Epithelial cell of proximal tubule (primary cell): ENCODE results near the gene C1orf210. TPM values are rescaled to one million over a fixed set of nuclear protein-coding genes. Genes with fewer than 3 reads are reported as not detected.

Experiments used
- DNase-seq: peaks from one replicate; pipeline ENCODE4 v3.0.0-alpha.2; 2011; ENCODE audit warnings: low read depth
- H3K4me3 ChIP-seq: 2 replicates; pipeline ENCODE4 v1.5.1; 2011; ENCODE audit warnings: low read depth, mild to moderate bottlenecking, low read length
- CTCF ChIP-seq: conservative IDR thresholded peaks from 2 replicates; pipeline ENCODE4 v1.5.1; 2012; ENCODE audit warnings: low read depth, mild to moderate bottlenecking, low read length
- total RNA-seq: library from RNA; depleted of rRNA; stranded (reverse); fragments of >200 nt; gene quantifications from 2 replicates; pipeline ENCODE4 v1.2.3, GENCODE V29; 2015

The C1orf210 gene
- total RNA-seq, 1 donor from 2014 or later, result 0.29 TPM

- no peak for TF ChIP-seq CTCF
- H3K4me3 ChIP-seq, result peak overlapping the region; percentile 12
- DNase-seq, result no peak
Measured at GRCh38 chr1:43270421-43271095, 14.8 kb downstream of the C1orf210 start.

DNA sequence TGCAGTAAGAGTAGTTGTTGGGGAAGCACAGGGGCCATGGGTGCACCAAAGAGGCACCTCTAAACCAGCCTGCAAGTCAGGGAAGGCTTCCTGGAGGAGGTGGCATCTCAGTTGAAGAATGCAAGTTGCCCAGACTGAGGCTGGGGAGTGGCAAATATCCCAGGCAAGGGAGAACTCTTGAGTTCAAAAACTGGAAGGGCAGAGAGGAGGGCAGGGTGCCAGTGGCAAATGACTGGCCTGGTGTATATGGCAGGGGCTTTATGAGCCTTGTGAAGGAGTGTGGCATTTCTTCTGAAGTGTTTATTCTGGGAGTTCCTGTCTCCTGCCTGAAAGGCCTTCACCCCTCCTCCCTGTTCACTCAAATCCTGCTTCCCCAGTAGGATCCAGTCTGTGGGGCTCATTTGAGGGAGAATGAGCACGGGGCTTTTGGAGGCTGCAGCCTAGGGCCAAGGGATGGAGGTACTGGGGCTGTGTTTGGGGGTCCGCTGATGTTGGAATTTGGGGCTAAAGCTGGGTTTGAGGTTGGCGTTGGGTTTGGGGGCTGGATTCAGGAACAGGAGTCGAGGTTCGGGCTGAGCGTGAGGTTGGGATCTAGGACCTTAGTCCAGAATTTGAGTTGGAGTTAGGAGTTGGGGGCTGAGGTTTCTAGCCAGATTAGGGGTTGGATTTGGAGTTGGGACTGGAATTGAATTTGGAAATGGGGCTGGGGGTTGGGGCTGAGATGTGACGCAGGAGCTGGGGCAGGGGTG is 15.6 kb downstream of the C1orf210 start, which contains the start of gene TMEM125:
TSS of gene TMEM125 (plus strand) at position 357 of the 749 bp plus-strand sequence. CDS start 2,740 bp downstream, outside the sequence.
- no peak for TF ChIP-seq CTCF
- DNase-seq, result no peak
- H3K4me3 ChIP-seq, result peak within 1 kb of the TSS; percentile 12

DNA sequence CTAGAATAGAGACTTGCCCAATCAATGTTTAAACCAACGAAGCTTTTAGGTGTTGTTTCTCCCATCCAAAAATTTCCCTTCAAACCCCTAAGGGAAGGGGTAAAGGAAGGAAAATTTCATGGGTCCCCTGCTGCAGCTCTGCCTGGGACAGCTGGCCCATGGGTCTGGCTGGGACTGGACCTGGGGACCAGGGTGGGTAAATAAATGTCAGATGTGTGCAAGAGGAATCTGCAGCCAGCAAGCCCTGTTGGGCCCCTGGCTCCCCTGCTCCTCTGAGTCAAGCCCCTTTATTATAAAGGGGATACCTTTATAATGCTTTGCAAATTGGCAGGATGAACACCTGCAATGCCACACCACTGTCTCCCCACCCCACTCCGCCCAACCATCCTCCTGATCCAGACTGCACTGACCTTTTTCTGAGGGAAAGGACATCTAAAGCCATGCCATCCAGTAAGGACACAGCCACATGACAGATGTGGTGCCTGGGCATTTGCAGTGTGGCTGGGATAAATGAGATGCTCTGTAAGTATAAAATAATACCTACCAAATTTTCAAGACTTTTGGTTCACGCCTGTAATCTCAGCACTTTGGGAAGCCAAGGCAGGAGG is 17.5 kb downstream of the C1orf210 start:
- no peak for TF ChIP-seq CTCF
- no peak overlapping the region for H3K4me3 ChIP-seq
- no peak for DNase-seq

GRCh38 chr1:43267291-43267805 is 18.0 kb downstream of the C1orf210 start:
- H3K4me3 ChIP-seq, result no peak overlapping the region
- TF ChIP-seq CTCF, result no peak
- no peak for DNase-seq

GRCh38 chr1:43266881-43267280 is 18.5 kb downstream of the C1orf210 start:
- no peak for DNase-seq
- H3K4me3 ChIP-seq, result no peak overlapping the region
- no peak for TF ChIP-seq CTCF

GRCh38 chr1:43265431-43265830 is 19.9 kb downstream of the C1orf210 start:
- no peak for DNase-seq
- TF ChIP-seq CTCF, result no peak
- H3K4me3 ChIP-seq, result no peak overlapping the region
